GM21737 (cell line): ENCODE measurements around the gene GOLT1A.
"Not testable (repeated sequence)": the region's sequence is repeated elsewhere in the genome, so short reads cannot be mapped to it uniquely, and the experiment has no call there.

ENCODE experiments used
- ATAC-seq: cut with Tn5 transposase; IDR thresholded peaks from one replicate; pipeline ENCODE4 v1.9.1; 2021; ENCODE audit warnings: mild to moderate bottlenecking, moderate library complexity; ENCODE audit not compliant: unreplicated experiment

Gene GOLT1A

DNA sequence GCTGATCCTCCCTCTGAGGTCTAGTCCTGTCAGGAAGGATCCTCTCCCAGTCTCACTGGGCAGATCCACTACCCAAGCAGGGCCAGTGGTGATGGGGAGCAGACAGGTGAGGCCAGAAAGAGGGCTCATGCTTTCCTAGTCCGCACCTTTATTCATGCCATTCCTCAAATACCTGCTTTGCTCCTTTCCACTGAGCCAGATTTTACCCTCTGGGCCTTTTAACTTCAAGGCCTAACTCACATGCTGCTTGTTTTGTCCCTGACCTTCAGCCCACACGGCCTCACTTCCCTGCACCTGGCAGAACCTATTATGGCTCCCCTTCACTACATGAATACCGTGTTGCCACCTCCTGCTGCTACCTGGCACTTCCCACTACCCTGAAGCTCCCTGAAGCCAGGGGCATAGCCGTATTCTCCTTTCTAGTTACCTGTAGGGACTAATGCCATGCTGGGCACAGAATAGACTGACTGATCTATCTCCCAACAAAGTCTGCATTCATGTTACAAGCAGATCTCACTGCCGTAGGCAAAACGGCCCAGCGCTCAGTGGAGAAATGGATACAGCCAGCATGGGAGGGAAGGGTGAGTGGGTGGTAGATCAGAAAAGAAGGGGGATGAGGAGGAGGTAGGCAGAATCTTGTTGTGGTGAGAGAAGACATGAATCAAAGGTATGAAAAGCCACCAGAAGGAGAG, 36.1 kb upstream of the GOLT1A start:
- ATAC-seq, result no peak

DNA sequence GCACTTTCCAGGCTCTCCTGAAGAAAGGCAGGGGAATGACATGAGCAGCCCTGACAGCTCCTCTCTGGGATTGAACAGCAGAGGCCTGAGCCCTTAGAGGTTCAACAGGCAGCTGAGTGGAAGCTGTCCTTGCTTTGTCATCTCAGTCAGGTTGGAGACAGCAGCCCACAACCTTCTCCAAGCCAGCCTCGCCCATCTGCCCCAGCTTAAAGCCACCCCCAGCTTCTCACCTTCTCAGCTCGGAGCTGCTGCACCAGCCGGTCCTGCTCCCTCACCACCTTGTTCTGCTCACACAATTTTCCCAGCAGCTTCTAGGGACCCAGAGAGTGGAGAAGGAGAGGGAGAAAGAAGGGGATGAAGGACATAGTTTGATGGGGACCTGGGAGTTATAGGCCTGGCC, 35.2 kb upstream of the GOLT1A start:
- no peak for ATAC-seq

DNA sequence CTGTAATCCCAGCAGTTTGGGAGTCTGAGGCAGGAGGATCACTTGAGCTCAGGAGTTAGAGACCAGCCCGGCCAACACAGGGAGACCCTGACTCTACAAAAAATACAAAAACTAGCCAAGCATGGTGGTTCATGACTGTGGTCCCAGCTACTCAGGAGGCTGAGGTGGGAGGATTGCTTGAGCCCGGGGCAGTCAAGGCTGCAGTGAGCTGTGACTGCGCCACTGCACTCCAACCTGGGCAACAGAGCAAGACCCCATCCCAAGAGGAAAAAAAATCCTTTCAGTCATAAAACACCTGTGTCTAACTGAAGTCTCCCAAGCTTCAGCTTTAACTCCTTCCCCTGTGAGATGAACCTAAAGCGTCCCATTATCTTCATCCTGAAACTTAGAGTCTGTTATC, 33.1 kb upstream of the GOLT1A start:
- no peak for ATAC-seq

DNA sequence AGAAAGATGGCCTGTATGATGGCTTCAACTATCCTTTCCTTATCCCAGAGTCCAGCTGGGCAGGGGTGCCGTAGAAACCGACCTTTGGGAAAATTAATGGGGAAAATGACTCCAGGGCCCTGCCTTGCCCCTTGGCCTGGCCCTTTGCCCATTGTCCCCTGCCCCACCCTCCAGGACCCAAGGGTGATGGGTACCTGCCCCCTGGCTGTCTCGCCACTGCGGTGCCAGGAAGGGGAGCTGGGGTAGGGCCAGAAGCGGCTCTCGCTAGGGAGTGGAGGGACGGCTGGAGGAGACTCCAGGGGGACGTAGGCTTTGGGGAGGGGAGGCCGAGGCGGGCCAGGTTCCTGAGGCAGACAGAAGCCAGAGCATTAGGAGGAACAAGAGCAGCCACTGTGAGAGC, 29.1 kb upstream of the GOLT1A start:
- no peak for ATAC-seq

DNA sequence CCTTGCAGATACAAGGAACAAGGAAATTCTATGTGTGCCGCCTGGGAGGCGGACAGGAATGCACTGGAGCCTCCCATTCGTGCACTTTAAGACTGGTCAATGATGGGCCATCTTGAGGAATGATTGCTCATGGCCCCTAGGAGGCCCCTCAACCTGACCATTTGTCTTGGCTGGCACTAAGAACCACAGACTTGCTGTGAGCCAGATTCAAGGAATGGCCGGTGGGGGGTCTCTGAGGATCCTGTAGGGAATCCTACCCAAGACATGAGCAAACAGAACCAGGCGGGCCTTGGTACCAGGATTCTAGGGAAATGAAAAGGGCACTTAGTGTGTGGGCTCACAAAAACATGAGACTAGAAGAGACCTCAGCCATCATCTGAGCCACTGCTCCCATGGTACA, 28.1 kb upstream of the GOLT1A start:
- ATAC-seq, result no peak

DNA sequence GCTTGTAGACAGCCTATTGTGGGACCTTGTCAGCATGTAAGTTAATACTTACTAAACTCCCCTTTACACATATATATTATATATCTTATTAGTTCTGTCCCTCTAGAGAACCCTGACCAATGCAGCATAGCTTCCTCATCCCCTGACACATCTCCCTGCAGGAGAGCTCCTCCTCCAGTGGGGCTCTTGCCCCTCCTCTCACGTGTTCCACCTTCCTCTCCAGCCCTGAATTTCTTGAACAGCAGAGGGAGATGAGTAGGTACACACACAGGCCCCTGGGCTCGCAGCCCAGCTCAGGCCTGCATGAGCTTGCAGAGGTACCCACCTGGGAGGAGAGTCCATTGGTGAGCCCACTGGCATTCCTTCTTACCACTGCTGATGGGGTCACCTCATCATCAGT, 27.3 kb upstream of the GOLT1A start:
- no peak for ATAC-seq

DNA sequence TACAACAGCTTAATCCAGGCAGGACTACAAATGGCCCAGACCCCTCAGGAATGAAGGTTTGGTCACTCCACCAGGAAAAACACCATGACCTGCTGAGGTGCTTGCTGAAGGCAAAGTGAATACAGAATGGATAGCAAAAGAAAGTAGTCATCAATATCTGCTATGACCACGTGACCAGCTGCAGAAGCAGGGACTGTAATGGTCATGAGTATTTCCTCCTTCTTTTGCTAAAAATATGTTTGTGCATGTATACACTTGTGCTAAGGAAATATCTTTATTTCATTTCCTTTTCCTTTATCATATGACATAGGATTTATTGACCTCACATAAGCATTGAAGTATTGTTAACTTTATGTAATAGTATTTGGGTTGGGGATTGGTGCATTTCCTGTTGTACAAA, 26.4 kb upstream of the GOLT1A start:
- ATAC-seq, result no peak

DNA sequence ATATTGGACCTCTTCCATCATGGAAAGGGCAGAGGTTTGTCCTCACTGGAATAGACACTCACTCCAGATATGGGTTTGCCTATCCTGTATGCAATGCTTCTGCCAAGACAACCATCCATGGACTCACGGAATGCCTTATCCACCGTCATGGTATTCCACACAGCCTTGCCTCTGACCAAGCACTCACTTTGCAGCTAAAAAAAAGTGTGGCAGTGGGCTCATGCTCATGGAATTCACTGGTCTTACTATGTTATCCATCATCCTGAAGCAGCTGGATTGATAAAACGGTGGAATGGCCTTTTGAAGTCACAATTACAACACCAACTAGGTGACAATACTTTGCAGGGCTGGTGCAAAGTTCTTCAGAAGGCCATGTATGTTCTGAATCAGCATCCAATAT, 25.6 kb upstream of the GOLT1A start:
- not testable (repeated sequence) for ATAC-seq

DNA sequence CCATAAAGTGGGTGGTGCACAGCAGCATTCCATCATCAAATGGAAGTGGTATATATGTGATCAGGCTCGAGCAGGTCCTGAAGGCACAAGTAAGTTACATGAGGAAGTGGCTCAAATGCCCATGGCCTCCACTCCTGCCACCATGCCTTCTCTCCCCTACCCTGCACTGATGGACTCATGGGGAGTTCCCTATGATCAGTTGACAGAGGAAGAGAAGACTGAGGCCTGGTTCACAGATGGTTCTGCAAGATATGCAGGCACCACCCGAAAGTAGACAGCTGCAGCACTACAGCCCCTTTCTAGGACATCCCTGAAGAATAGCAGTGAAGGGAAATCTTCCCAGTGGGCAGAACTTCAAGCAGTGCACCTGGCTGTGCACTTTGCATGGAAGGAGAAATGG, 24.7 kb upstream of the GOLT1A start:
- not testable (repeated sequence) for ATAC-seq

DNA sequence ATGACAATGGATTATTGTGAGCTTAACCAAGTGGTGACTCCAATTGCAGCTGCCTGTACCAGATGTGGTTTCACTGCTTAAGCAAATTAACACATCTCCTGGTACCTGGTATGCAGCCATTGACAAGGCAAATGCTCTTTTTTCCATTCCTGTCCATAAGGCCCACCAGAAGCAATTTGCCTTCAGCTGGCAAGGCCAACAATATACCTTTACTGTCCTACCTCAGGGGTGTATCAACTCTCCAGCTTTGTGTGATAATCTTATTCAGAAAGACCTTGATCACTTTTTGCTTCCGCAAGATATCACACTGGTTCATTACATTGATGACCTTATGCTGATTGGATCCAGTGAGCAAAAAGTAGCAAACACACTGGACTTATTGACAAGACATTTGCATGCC, 23.7 kb upstream of the GOLT1A start:
- ATAC-seq, result not testable (repeated sequence)

DNA sequence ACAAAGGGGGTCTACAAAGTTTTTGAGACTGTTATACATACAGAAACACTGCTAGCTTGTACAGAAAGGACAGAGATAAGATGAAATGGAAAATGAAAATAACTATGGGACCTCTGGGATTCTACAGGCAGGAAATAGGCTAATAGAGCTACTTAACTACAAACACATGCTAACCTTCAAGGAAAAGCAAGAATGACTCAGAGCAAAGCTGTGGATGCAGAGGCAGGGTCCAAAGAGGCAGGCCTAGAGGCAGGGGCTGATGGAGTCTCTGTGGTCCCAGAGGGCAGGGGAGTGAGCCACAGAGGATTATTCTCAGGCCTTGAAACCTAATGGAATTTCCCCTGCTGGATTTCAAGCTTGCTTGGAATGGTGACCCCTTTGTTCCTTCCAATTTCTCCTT, 18.7 kb upstream of the GOLT1A start:
- ATAC-seq, result no peak

DNA sequence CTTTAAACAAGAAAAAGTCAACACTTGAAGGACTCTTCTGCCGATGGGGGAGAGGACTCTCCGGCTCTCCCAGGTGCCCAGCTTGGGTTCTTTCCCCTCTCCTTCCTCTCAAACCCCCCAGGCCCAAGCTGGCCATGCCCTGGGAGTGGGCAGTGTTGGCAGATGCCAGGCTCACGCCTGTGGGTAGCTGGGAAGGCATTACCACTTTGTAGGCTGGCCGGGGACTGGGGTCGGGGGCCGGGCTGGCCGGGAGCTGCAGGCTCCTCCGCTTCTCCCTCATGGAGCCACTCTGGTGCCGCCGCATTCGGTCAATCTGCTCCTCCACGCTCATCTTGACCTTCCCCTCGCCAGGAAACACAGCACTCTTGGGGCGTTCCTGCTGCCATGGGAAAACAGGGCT, 16.4 kb upstream of the GOLT1A start:
- no peak for ATAC-seq

DNA sequence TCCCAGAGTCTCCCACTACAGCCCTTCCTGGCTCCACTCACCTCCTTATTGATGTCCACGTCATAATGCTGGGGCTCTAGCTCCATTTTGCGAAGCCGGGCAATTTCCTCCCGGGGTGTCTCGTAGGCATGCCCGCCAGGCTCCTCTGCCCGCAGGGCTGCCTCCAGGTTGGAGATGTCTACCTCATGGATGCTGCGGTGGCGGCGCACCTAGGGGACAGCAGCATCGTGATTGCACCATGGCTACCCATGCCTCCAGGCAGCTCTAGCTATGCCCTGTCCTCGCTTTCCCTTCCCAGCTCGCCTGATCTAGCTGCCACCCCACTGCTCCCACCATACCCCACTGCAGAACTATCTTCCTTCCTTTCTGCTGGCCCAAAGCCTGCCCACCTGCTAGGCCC, 15.1 kb upstream of the GOLT1A start:
- no peak for ATAC-seq

DNA sequence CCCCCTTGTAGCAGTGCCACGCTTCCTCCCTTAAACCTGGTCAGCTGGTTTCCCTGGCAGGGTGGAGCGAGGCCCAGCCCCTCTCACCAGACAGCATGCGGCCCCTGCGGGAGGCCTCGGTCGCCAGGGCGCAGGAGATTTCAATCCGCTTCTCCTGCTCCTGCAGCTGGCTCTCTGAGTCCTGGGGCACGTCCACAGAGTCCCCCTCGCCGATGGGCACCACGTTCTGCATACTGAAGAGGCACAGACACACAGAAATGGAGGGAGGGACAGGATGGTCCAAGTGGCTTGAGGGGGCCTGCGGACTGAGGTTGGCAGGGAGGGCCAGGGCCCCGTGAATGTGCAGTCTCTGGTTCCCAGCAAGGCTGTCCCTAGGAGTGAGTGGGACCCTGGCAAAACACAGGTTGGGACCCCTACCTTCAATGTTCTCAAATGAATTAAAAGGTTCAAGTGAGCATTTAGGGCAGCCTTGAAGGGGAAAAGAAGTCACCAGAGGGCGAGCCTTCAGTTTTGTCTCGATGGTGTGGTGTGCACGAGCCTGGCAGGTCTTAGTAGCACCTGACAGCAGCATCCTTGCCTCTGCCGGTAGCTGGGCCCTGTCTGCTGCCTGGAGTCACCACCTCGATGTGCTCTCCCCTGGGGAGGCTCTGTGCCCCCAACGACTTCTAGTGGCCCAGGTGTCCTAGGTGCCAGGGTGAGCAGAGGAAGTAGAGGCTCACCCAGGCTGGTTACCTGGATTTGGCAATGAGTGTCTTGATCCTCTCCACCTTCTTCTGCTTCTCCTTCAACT, 14.4 kb upstream of the GOLT1A start:
- ATAC-seq, result no peak

DNA sequence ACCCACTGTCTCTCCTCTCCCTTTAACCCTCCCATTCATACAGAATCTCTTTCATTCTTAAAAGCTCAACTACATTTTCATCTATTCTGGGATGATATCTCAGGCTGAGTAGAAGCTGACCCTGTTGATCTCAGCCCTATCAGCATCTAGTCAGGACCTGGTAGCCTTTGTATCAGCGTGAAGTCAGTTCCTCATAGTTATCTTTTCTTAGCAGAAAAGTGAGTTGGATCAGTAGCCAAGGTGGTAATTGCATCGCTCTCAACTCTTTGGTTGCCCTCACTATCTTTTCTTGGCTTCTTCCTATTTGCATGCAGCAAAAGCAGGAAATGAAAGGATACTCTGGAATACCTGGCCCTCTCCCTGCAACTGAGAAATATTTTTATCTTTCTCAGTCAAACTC, 13.6 kb upstream of the GOLT1A start:
- ATAC-seq, result no peak

DNA sequence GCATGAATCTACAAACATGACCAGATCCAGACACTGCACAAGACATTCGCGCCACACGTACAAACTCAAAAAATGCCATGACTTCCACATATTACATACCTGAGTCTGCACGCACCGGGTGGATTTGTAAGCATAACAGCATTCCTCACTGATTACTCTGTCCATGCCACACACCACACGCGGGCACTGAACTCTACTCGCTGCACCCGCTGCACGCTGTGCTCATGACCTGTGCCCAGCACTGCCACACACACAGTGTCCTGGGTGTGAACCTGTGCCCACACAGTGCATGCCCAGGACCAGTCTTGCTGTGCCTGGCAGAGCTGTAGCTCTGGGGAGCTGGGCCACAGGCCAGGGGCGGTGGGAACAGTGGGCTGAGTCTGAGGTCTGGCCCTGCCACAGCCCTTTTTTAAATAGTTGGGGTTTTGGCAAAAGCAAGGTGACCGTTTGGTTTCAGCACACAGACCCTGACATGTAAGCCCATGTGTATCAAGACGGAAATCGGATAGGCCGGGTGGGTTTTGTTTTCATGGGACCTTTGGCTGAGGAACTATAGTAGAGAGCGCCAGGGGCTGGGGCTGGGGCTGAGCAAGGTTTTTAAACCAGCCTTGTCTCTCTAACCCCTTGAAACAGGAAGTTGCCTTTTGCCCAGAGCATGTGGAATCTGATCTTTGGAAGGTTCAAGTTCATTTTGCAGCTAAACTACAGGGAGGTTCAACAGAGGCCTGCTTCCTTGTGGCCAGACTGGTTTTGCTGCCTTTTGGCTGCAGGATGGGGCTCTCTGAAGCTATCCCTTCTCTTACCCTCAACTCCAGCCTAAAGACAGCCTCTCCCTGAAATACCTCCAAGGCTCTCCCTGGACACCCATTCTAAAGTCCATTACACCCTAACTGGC, 12.3 kb upstream of the GOLT1A start:
- ATAC-seq, result no peak

DNA sequence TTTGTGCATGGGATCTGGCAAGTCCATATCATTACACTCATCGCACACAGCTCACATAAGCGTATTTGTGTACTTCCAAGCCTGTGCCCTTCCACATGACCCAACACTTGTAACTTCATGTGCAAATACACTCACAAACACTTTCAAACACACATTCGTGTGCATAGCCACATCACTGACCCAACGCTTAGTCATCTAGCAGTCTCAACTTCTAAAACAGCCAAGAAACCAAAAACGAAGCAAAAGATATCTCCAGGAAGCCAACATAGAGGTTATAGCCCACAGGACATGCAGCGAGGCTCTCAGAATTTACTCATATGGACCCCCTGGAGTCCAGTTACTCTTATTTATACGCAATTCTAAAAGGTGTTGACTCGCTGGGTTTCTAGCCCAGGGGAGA, 10.9 kb upstream of the GOLT1A start:
- no peak for ATAC-seq

DNA sequence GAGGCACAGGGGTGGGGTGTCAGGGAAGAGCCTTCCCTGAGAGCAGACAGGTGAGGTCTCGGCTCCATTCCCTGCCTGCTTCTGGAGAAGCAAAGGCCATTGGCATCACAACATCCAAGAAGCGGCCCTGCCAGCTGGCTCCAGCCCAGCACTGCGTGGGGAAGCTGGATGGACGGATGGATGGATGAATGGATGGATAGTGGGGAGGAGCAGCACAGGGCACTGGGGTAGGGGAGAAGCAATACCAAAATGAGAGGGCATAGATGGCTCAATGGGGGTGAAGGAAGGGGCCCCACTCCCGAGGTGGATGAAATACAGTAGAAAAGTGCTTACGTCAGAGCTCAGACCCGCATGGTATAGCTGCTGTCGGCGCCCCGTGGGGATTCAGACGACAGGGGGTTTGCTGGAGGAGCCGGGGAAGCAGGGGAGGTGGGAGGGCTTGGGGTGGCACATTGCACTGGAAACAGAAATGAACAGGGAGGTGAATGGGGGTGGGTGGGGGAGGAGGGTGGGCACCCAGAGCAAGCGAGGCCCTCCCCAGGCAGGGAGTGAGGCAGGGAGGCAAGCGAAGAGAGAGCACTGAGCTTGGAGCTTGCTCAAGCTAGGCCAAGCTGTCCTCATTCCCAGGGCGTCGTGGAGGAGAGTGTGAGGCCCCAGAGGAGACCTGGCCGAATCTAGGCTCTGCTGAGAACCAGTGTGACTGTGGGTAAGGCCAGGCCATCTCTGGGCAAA, 9.5 kb upstream of the GOLT1A start:
- no peak for ATAC-seq

DNA sequence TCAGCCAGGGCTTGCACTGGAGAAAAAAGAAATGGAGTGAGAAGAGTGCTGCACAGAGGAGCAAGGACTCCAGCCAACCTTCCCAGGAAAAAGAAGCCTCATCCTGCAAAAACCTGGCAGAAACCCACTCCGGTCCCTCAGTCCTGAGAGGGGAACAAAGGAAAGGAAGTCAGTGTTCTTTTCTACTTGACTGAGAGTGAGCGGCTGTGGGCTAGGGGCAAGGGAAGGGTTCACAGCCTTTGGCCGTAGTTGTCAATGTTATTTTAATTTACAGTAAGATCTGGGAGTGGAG, 8.9 kb upstream of the GOLT1A start:
- ATAC-seq, result no peak

DNA sequence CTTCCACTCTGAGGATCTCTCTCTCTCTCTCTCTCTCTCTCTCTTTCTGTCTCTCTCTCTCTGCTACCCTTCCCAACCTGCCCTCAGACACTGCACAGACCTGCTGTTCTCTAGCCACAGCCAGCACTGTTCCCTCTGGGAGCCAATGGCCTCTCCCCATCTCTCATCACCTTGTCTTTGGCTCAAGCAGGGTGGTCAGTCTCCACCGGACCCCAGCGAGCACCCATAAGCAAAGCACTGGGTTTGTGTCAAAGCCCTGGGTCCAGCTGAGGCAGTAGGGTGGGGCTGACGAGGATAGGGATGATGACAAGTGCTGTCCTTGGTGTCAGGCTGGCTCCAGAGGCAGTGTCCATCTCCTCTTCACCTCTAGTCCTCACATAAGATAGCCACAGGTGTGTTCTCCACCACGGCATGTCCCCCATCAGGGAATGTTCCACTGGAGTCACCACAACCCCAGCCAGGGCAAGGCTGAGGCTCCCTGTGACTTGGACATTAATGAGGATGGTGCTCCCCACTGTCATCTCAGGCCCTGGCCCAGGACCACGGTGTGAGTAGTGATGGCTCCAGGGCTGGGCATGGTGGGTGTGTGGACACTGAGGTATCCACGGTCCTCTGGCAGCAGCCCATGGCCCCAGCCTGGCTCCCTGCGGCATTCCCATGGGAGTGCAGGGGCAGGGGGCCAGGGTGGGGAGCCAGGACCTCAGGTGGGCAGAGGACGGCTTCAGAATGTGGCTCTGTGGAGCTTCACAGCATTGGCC, 8.4 kb upstream of the GOLT1A start:
- ATAC-seq, result no peak

DNA sequence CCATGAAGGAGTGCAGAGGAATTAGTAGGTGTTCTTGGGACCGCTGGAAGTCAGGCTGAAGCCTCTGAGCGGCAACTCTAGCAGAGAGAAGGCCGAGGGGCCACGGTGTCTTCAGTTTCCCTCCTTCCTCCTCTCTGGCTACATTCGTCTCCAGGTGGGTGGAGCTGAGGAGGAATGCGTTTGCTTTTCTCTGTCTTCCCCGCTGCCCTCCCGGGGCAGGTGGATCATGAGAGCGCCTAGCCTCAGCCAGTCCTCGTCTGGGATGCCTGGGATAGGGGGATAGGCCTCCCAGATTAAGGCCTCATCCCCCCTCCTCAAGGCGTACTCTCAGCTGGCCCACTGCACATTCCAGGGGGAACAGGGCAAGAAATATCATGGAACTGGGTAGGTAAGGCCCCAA, 7.5 kb upstream of the GOLT1A start:
- no peak for ATAC-seq
